H1 (cell line): Measurements from ENCODE around the gene LRRC41. TPM values are rescaled to one million over a fixed set of nuclear protein-coding genes. Genes with fewer than 3 reads are reported as not detected.

Experiments
- CTCF ChIA-PET: fragments of 300-600 bp; sonication (Branson Sonifier 250); formaldehyde crosslinking; loops from one replicate; lab custom pipeline; 2021; ENCODE audit not compliant: partially characterized antibody; lab: Charles Lee
- POLR2A ChIA-PET: fragments of 300-600 bp; sonication (Branson Sonifier 250); formaldehyde crosslinking; loops from one replicate; lab custom pipeline; 2021; ENCODE audit warnings: inconsistent platforms; ENCODE audit not compliant: partially characterized antibody; lab: Charles Lee
- DNase-seq, 2 experiments: peaks; one replicate each; pipeline versions ENCODE4 v3.0.0 to v3.0.0-alpha.2; 2010 to 2022; ENCODE audit warnings: low spot score in 2 of 2, low read depth in 1 of 2, mixed read lengths in 1 of 2
- FAIRE-seq: peaks from 2 replicates; lab custom pipeline; 2011; peaks lifted over from hg19 to GRCh38; lab: Jason Lieb, UNC
- H2AFZ ChIP-seq: 2 replicates; pipeline ENCODE4 v1.8.1; 2012; ENCODE audit warnings: low read length, inconsistent platforms
- H2AK5ac ChIP-seq: 2 replicates; pipeline ENCODE4 v1.6.1; 2013; ENCODE audit warnings: low read depth, low read length
- H2BK120ac ChIP-seq: replicated peaks from 2 replicates; pipeline ENCODE3; 2013; ENCODE audit warnings: low read depth, low read length, inconsistent platforms
- H2BK12ac ChIP-seq: 2 replicates; pipeline ENCODE4 v1.6.1; 2013; ENCODE audit warnings: low read depth, low read length
- H2BK15ac ChIP-seq: 2 replicates; pipeline ENCODE4 v1.6.1; 2013; ENCODE audit warnings: low read length
- H2BK20ac ChIP-seq: 2 replicates; pipeline ENCODE4 v1.6.1; 2013; ENCODE audit warnings: low read length
- H2BK5ac ChIP-seq: 2 replicates; pipeline ENCODE4 v1.6.1; 2013; ENCODE audit warnings: low read depth, low read length
- H3K14ac ChIP-seq: 2 replicates; pipeline ENCODE4 v1.6.1; 2013; ENCODE audit warnings: inconsistent platforms; ENCODE audit not compliant: insufficient read length
- H3K18ac ChIP-seq: 2 replicates; pipeline ENCODE4 v1.6.1; 2013; ENCODE audit warnings: low read length; ENCODE audit errors: extremely low read depth
- H3K23ac ChIP-seq: 2 replicates; pipeline ENCODE4 v1.6.1; 2013; ENCODE audit warnings: inconsistent platforms; ENCODE audit not compliant: insufficient read length
- H3K23me2 ChIP-seq: 2 replicates; pipeline ENCODE4 v1.6.1; 2013; ENCODE audit warnings: low read depth, low read length
- H3K27ac ChIP-seq: 2 replicates; pipeline ENCODE4 v1.6.1; 2011; ENCODE audit warnings: low read depth, low read length, inconsistent platforms
- H3K27me3 ChIP-seq, 4 experiments: replicated peaks in 1 of 4; 1 replicate in 1 of 4; 2 replicates in 3 of 4; pipeline versions ENCODE4 v1.6.1 to v1.8.1; 2011 to 2013; ENCODE audit warnings: low read length in 3 of 4, mild to moderate bottlenecking in 3 of 4, inconsistent platforms in 2 of 4, mixed read lengths in 2 of 4, moderate library complexity in 1 of 4; ENCODE audit not compliant: control insufficient read depth in 3 of 4, insufficient read depth in 3 of 4; ENCODE audit errors: extremely low read depth in 1 of 4
- H3K36me3 ChIP-seq, 4 experiments: 2 replicates each; pipeline versions ENCODE4 v1.6.1 to v1.8.1; 2011 to 2013; ENCODE audit warnings: mild to moderate bottlenecking in 4 of 4, low read length in 3 of 4, moderate library complexity in 2 of 4, control low read depth in 1 of 4, inconsistent platforms in 1 of 4; ENCODE audit not compliant: insufficient read depth in 4 of 4, control insufficient read depth in 2 of 4
- H3K4ac ChIP-seq: replicated peaks from 2 replicates; pipeline ENCODE3; 2013; ENCODE audit warnings: low read length, low read depth, mixed read lengths, inconsistent platforms; ENCODE audit not compliant: insufficient read length
- H3K4me1 ChIP-seq, 4 experiments: replicated peaks in 1 of 4; 1 replicate in 1 of 4; 2 replicates in 3 of 4; pipeline versions ENCODE4 v1.6.1 to v1.8.1; 2011 to 2013; ENCODE audit warnings: low read length in 3 of 4, inconsistent platforms in 2 of 4, mixed read lengths in 1 of 4; ENCODE audit not compliant: insufficient read depth in 4 of 4, control insufficient read depth in 3 of 4
- H3K4me2 ChIP-seq, 2 experiments: 2 replicates each; pipeline versions ENCODE4 v1.6.1 to v1.8.1; 2011 to 2013; ENCODE audit warnings: low read depth in 2 of 2, low read length in 2 of 2, control low read depth in 1 of 2, inconsistent platforms in 1 of 2, mild to moderate bottlenecking in 1 of 2; ENCODE audit not compliant: insufficient read depth in 1 of 2
- H3K4me3 ChIP-seq, 4 experiments: fragments of 200-600, 300-600 bp in 1 of 4; sonication (generic), shearing (Covaris generic), sonication (Bioruptor Twin) in 1 of 4; 2 replicates each; pipeline versions ENCODE4 v1.5.1 to v1.8.1; 2011 to 2016; ENCODE audit warnings: low read length in 4 of 4, low read depth in 3 of 4, control low read depth in 2 of 4, inconsistent platforms in 2 of 4, mild to moderate bottlenecking in 2 of 4, mixed read lengths in 1 of 4, moderate library complexity in 1 of 4; ENCODE audit not compliant: insufficient read depth in 2 of 4; ENCODE audit errors: extremely low read depth in 1 of 4
- H3K56ac ChIP-seq: replicated peaks from 2 replicates; pipeline ENCODE3; 2013; ENCODE audit warnings: low read depth, mild to moderate bottlenecking, mixed read lengths, low read length, inconsistent platforms; ENCODE audit not compliant: insufficient read length
- H3K79me1 ChIP-seq: 2 replicates; pipeline ENCODE4 v1.6.1; 2013; ENCODE audit warnings: low read depth, low read length, control low read depth
- H3K79me2 ChIP-seq, 2 experiments: 2 replicates each; pipeline versions ENCODE4 v1.6.1 to v1.8.1; 2012 to 2013; ENCODE audit warnings: low read length in 2 of 2, mild to moderate bottlenecking in 2 of 2, inconsistent platforms in 1 of 2; ENCODE audit not compliant: insufficient read depth in 2 of 2, control insufficient read depth in 1 of 2
- H3K9ac ChIP-seq, 4 experiments: replicated peaks in 1 of 4; 1 replicate in 1 of 4; 2 replicates in 3 of 4; pipeline versions ENCODE4 v1.6.1 to v1.8.1; 2011 to 2013; ENCODE audit warnings: low read depth in 3 of 4, low read length in 3 of 4, control low read depth in 2 of 4, mild to moderate bottlenecking in 2 of 4, moderate library complexity in 2 of 4, inconsistent platforms in 1 of 4; ENCODE audit errors: extremely low read depth in 1 of 4
- H3K9me3 ChIP-seq, 2 experiments: 2 replicates each; pipeline versions ENCODE4 v1.6.1 to v1.8.1; 2012 to 2013; ENCODE audit warnings: mild to moderate bottlenecking in 2 of 2, moderate library complexity in 2 of 2, control low read depth in 1 of 2, inconsistent platforms in 1 of 2, low read depth in 1 of 2, low read length in 1 of 2, mixed read lengths in 1 of 2; ENCODE audit not compliant: insufficient read depth in 2 of 2
- H4K20me1 ChIP-seq, 2 experiments: replicated peaks in 1 of 2; 2 replicates each; pipeline versions ENCODE3 to v1.8.1; 2011 to 2013; ENCODE audit warnings: inconsistent platforms in 2 of 2, low read length in 2 of 2, mild to moderate bottlenecking in 1 of 2; ENCODE audit not compliant: insufficient read depth in 2 of 2, control insufficient read depth in 1 of 2
- H4K5ac ChIP-seq: 2 replicates; pipeline ENCODE4 v1.6.1; 2013; ENCODE audit warnings: low read length, low read depth, mixed read lengths, inconsistent platforms; ENCODE audit not compliant: insufficient read length
- H4K8ac ChIP-seq: 2 replicates; pipeline ENCODE4 v1.8.0; 2013; ENCODE audit warnings: mild to moderate bottlenecking, moderate library complexity, low read length, inconsistent platforms; ENCODE audit not compliant: insufficient read depth; ENCODE audit errors: extremely low read depth
- H4K91ac ChIP-seq: replicated peaks from 2 replicates; pipeline ENCODE3; 2013; ENCODE audit warnings: low read length, mixed read lengths, inconsistent platforms; ENCODE audit not compliant: insufficient read length
- POLR2A ChIP-seq, 2 experiments: IDR thresholded peaks; 1 replicate in 1 of 2; 2 replicates in 1 of 2; pipeline ENCODE4 v1.6.1; 2011; ENCODE audit warnings: low read depth in 2 of 2, low read length in 2 of 2, mild to moderate bottlenecking in 2 of 2; ENCODE audit errors: control extremely low read depth in 1 of 2
- RAD21 ChIP-seq, 2 experiments: IDR thresholded peaks in 1 of 2; conservative IDR thresholded peaks in 1 of 2; 2 replicates each; pipeline ENCODE4 v1.6.1; 2011; ENCODE audit warnings: low read depth in 2 of 2, low read length in 2 of 2, improper control_type of control experiment in 1 of 2, inconsistent platforms in 1 of 2, mild to moderate bottlenecking in 1 of 2, moderate library complexity in 1 of 2
- SRF ChIP-seq: IDR thresholded peaks from 2 replicates; pipeline ENCODE4 v1.6.1; 2011; ENCODE audit warnings: mild to moderate bottlenecking, low read depth, low read length, moderate library complexity
- WGBS, 2 experiments: shearing (Covaris generic) in 1 of 2; methylation state at CpG; one replicate each; pipeline versions ENCODE4 v1.1.6 to v1.1.7; 2013 to 2015; ENCODE audit warnings: low lambda C conversion rate in 2 of 2, mixed read lengths in 2 of 2, inconsistent platforms in 1 of 2, low coverage in 1 of 2, missing lambda C conversion rate in 1 of 2; ENCODE audit not compliant: insufficient replicate concordance in 2 of 2, insufficient coverage in 1 of 2, insufficient read length in 1 of 2; ENCODE audit errors: extremely low coverage in 1 of 2, missing lambda C conversion rate in 1 of 2; 5-methylcytosine and 5-hydroxymethylcytosine counted together
- polyA plus RNA-seq, 7 experiments: library from polyadenylated mRNA; depleted of rRNA in 3 of 7; stranded (reverse) in 5 of 7; unstranded in 2 of 7; fragments of >200 nt in 5 of 7; fragments of 200-250 nt in 2 of 7; gene quantifications; 1 replicate in 5 of 7; 2 replicates in 1 of 7; 4 replicates in 1 of 7; pipeline versions ENCODE4 v1.2.1 to v1.2.3, GENCODE V29; 2011 to 2013; ENCODE audit warnings: missing spikeins in 2 of 7, mixed read lengths in 2 of 7
- total RNA-seq: library from RNA; stranded (reverse); fragmentation: NEBNext Ultra II Directional; extraction: Animal tissue kit (Norgen Biotek cat#: 25700); gene quantifications from 2 replicates; pipeline ENCODE4 v1.2.1, GENCODE V29; 2021

The LRRC41 gene
- total and polyA plus RNA-seq, 2 of the 8 experiments (the other 6 are each of a cell fraction or from before 2014, with no cell fraction given) = 36.8 to 51.2 TPM

GRCh38 chr1:46315669-46316403 is 12.4 kb upstream of the LRRC41 start:
- no peak overlapping the region for H4K8ac ChIP-seq
- TF ChIP-seq SRF = no peak
- TF ChIP-seq POLR2A (IDR thresholded peaks at IDR 0.05; ENCODE audit: control extremely low read depth in 1 of 2, low read depth in 2 of 2, low read length in 2 of 2) = peak in 1 of 2 experiments; percentile 30; a peak in 1 of 3 replicates
- no peak for TF ChIP-seq RAD21 (IDR thresholded peaks at IDR 0.05 in 1 of 2, conservative IDR thresholded peaks at IDR 0.05 in 1 of 2; ENCODE audit: low read depth in 2 of 2, low read length in 2 of 2)
- H3K79me1 ChIP-seq = no peaks in the 10 kb centered on the region
- no peak overlapping the region for H2AK5ac ChIP-seq
- FAIRE-seq (no peak), DNase-seq (no peak)
- H3K18ac ChIP-seq = no peak overlapping the region
- no peak overlapping the region for H3K56ac ChIP-seq
- no peak overlapping the region for H3K4me3 ChIP-seq
- H3K4ac ChIP-seq = no peak overlapping the region
- no peak overlapping the region for H2BK12ac ChIP-seq
- H2BK15ac ChIP-seq = no peak overlapping the region
- H3K27ac ChIP-seq = no peak overlapping the region
- H2BK20ac ChIP-seq = no peak overlapping the region
- no peak overlapping the region for H2BK5ac ChIP-seq
- no peaks in the 10 kb centered on the region for H3K23me2 ChIP-seq
- H3K4me1 ChIP-seq = no peaks in the 10 kb centered on the region
- peaks cover 0 to 3% of the 10 kb centered on the region in 2 experiments for H4K20me1 ChIP-seq
- ChIA-PET POLR2A (interaction anchor here (0.8 to 4.4 kb wide), 9 partner anchors 8 to 184 kb away, joined by 3 to 39 read pairs (median 9); partner anchors contain the start of genes LRRC41, NSUN4, PIK3R3 and UQCRH), CTCF (interaction anchor here (0.6 to 1.2 kb wide), 5 partner anchors 20 to 1778 kb away, joined by 3 to 4 read pairs (median 3); partner anchors contain the start of gene NSUN4)
- no peak overlapping the region for H3K14ac ChIP-seq
- H3K4me2 ChIP-seq = no peak overlapping the region
- 88% methylated on average over 3 of the region's 3 CpGs; no CpG with 5 or more reads in 1 of the 2 experiments for WGBS, 2 experiments
- H3K79me2 ChIP-seq = no peaks in the 10 kb centered on the region
- no peak overlapping the region for H2BK120ac ChIP-seq
- H4K91ac ChIP-seq = no peak overlapping the region
- H3K36me3 ChIP-seq = peaks cover 15 to 61% (median 40%) of the 10 kb centered on the region in 4 experiments
- no peaks in the 10 kb centered on the region for H3K27me3 ChIP-seq
- H2AFZ ChIP-seq = no peak overlapping the region
- H3K9ac ChIP-seq = no peak overlapping the region
- H4K5ac ChIP-seq = no peak overlapping the region
- H3K23ac ChIP-seq = no peak overlapping the region
- no peaks in the 10 kb centered on the region for H3K9me3 ChIP-seq
